Progenitor cell of endocrine pancreas (in vitro differentiated cells): Measurements from ENCODE around the gene LRRC63. TPM values are rescaled to one million over a fixed set of nuclear protein-coding genes. Genes with fewer than 3 reads are reported as not detected.

ENCODE experiments used
- DNase-seq: peaks from one replicate; pipeline ENCODE4 v3.0.0; 2021; ENCODE audit warnings: low spot score; ENCODE audit not compliant: unreplicated experiment
- H3K27ac Mint-ChIP-seq: 2 replicates; pipeline ENCODE4 v1.8.0; 2021; ENCODE audit warnings: mild to moderate bottlenecking, moderate library complexity, mixed read lengths
- H3K27me3 Mint-ChIP-seq: 2 replicates; pipeline ENCODE4 v1.8.0; 2021; ENCODE audit warnings: mixed read lengths
- H3K36me3 Mint-ChIP-seq: 2 replicates; pipeline ENCODE4 v1.8.0; 2022; ENCODE audit warnings: mixed read lengths; ENCODE audit not compliant: insufficient read depth
- H3K4me1 Mint-ChIP-seq: 2 replicates; pipeline ENCODE4 v1.8.0; 2021; ENCODE audit warnings: low read depth, mixed read lengths
- H3K4me3 Mint-ChIP-seq: 2 replicates; pipeline ENCODE4 v1.8.0; 2021; ENCODE audit warnings: low read depth, mild to moderate bottlenecking, moderate library complexity, mixed read lengths
- H3K9me3 Mint-ChIP-seq: 2 replicates; pipeline ENCODE4 v1.8.0; 2021; ENCODE audit warnings: low read depth, mixed read lengths
- CTCF ChIP-seq: fragments of 200-600 bp; sonication (generic); IDR thresholded peaks from one replicate; pipeline ENCODE4 v1.5.0; 2021; ENCODE audit warnings: antibody characterized with exemption, mild to moderate bottlenecking; ENCODE audit not compliant: unreplicated experiment
- total RNA-seq: library from RNA; stranded (reverse); gene quantifications from 2 replicates; pipeline ENCODE4 v1.2.1, GENCODE V29; 2021

LRRC63 gene
- total RNA-seq, 1 donor from 2014 or later, result 0.24 TPM

- H3K9me3 Mint-ChIP-seq, result no peaks in the 10 kb centered on the region
- no peak overlapping the region for H3K27ac Mint-ChIP-seq
- H3K4me1 Mint-ChIP-seq, result peaks cover 14% of the 10 kb centered on the region
- no peak for DNase-seq
- H3K27me3 Mint-ChIP-seq, result no peaks in the 10 kb centered on the region
- no peak overlapping the region for H3K4me3 Mint-ChIP-seq
- no peaks in the 10 kb centered on the region for H3K36me3 Mint-ChIP-seq
- no peak for TF ChIP-seq CTCF
These were observed 26.1 kb upstream of the LRRC63 start for GRCh38 chr13:46185634-46186033.

GRCh38 chr13:46192412-46192811, 19.3 kb upstream of the LRRC63 start:
- DNase-seq, result no peak
- Mint-ChIP-seq H3K27me3 (no peaks in the 10 kb centered on the region), H3K9me3 (peaks cover 2% of the 10 kb centered on the region), H3K4me3 (no peak overlapping the region), H3K4me1 (no peaks in the 10 kb centered on the region), H3K27ac (no peak overlapping the region), H3K36me3 (no peaks in the 10 kb centered on the region)
- no peak for TF ChIP-seq CTCF

GRCh38 chr13:46195016-46195415, 16.7 kb upstream of the LRRC63 start:
- DNase-seq, result no peak
- Mint-ChIP-seq H3K4me3 (no peak overlapping the region), H3K9me3 (peaks cover 2% of the 10 kb centered on the region), H3K27me3 (no peaks in the 10 kb centered on the region), H3K27ac (no peak overlapping the region), H3K36me3 (no peaks in the 10 kb centered on the region), H3K4me1 (no peaks in the 10 kb centered on the region)
- TF ChIP-seq CTCF, result no peak

- no peak for TF ChIP-seq CTCF
- no peak for DNase-seq
- no peak overlapping the region for H3K27ac Mint-ChIP-seq
- no peak overlapping the region for H3K4me3 Mint-ChIP-seq
- peaks cover 2% of the 10 kb centered on the region for H3K9me3 Mint-ChIP-seq
- H3K4me1 Mint-ChIP-seq, result no peaks in the 10 kb centered on the region
- H3K27me3 Mint-ChIP-seq, result no peaks in the 10 kb centered on the region
- H3K36me3 Mint-ChIP-seq, result no peaks in the 10 kb centered on the region
These were observed 14.3 kb upstream of the LRRC63 start for GRCh38 chr13:46197299-46198048.

GRCh38 chr13:46198696-46199193, 13.0 kb upstream of the LRRC63 start:
- Mint-ChIP-seq H3K27me3 (no peaks in the 10 kb centered on the region), H3K36me3 (no peaks in the 10 kb centered on the region), H3K9me3 (peaks cover 2% of the 10 kb centered on the region), H3K4me1 (peaks cover 5% of the 10 kb centered on the region), H3K4me3 (no peak overlapping the region), H3K27ac (no peak overlapping the region)
- DNase-seq, result no peak
- TF ChIP-seq CTCF, result no peak
